HEK293 (cell line): ENCODE data around the gene SMURF2.

ENCODE experiments used
- CTCF ChIP-seq: fragments of 450-650 bp; formaldehyde crosslinking; IDR thresholded peaks from 2 replicates; pipeline ENCODE4 v1.5.1; 2016; ENCODE audit warnings: missing biosample characterization, missing genetic modification characterization
- MZF1 ChIP-seq: fragments of 450-650 bp; formaldehyde crosslinking; IDR thresholded peaks from 2 replicates; pipeline ENCODE4 v1.5.1; 2017; ENCODE audit warnings: missing biosample characterization, missing genetic modification characterization, borderline replicate concordance
- REST ChIP-seq: fragments of 450-650 bp; formaldehyde crosslinking; IDR thresholded peaks from 2 replicates; pipeline ENCODE4 v1.5.1; 2016; ENCODE audit warnings: missing biosample characterization, missing genetic modification characterization
- ZBTB44 ChIP-seq: fragments of 450-650 bp; IDR thresholded peaks from 2 replicates; pipeline ENCODE4 v1.5.1; 2018; ENCODE audit warnings: missing biosample characterization, mild to moderate bottlenecking, missing genetic modification characterization
- ZNF148 ChIP-seq: fragments of 450-650 bp; formaldehyde crosslinking; IDR thresholded peaks from 2 replicates; pipeline ENCODE4 v1.5.0; 2017; ENCODE audit warnings: missing biosample characterization, missing genetic modification characterization, borderline replicate concordance
- ZNF274 ChIP-seq, 2 experiments: fragments of 200-500 bp in 1 of 2; fragments of 450-650 bp in 1 of 2; sonication (Bioruptor generic) in 1 of 2; formaldehyde crosslinking in 1 of 2; IDR thresholded peaks; 2 replicates each; pipeline versions ENCODE4 v1.5.1 to v1.6.1; 2014 to 2016; ENCODE audit warnings: borderline replicate concordance in 1 of 2, inconsistent platforms in 1 of 2, low read length in 1 of 2, missing biosample characterization in 1 of 2, missing genetic modification characterization in 1 of 2
- ZNF473 ChIP-seq: fragments of 450-650 bp; formaldehyde crosslinking; IDR thresholded peaks from 2 replicates; pipeline ENCODE4 v1.5.1; 2017; ENCODE audit warnings: missing biosample characterization, missing genetic modification characterization
- ZNF521 ChIP-seq: fragments of 450-650 bp; formaldehyde crosslinking; IDR thresholded peaks from 2 replicates; pipeline ENCODE4 v1.5.1; 2017; ENCODE audit warnings: missing biosample characterization, mild to moderate bottlenecking, missing genetic modification characterization

- TF ChIP-seq ZNF274 (IDR thresholded peaks at IDR 0.05; ENCODE audit: low read length) (no peak), ZNF274 (tag by site-specific recombination; IDR thresholded peaks at IDR 0.05; ENCODE audit: borderline replicate concordance) (no peak), MZF1 (tag by site-specific recombination) (no peak), CTCF (tag by site-specific recombination) (no peak), REST (tag by site-specific recombination) (no peak), ZBTB44 (tag by site-specific recombination) (no peak), ZNF521 (tag by site-specific recombination) (no peak), ZNF148 (tag by site-specific recombination) (no peak), ZNF473 (tag by site-specific recombination) (no peak)
Observed at GRCh38 chr17:64496348-64496785, 165.7 kb downstream of the SMURF2 start.
